ENCODE results near the gene CENPT. TPM values are rescaled to one million over a fixed set of nuclear protein-coding genes. Genes with fewer than 3 reads are reported as not detected.

The CENPT gene
- total and polyA plus RNA-seq, 2 donors (not counting 1 experiment from before 2014, with no cell fraction given), result 75.0 to 169 TPM

- no peaks in the 10 kb centered on the region for H3K27me3 ChIP-seq (replicated peaks in 1 of 4; ENCODE audit: control extremely low read depth in 1 of 4, control insufficient read depth in 3 of 4, insufficient read depth in 4 of 4, low read length in 3 of 4)
- no peak for TF ChIP-seq EZH2 (IDR thresholded peaks at IDR 0.05; ENCODE audit: borderline replicate concordance, insufficient read depth, low read depth, low read length, poor library complexity, severe bottlenecking)
- H3K27ac ChIP-seq (ENCODE audit: low read length in 2 of 2), result peak within 1 kb of the TSS; percentile 77 to 95
- peak within 1 kb of the TSS; percentile 72 for H2AFZ ChIP-seq (ENCODE audit: insufficient read depth, low read depth, low read length, poor library complexity, severe bottlenecking)
- H3K4me2 ChIP-seq (replicated peaks; ENCODE audit: low read depth, low read length, poor library complexity, severe bottlenecking), result peak within 1 kb of the TSS; percentile 92
- H3K9me3 Mint-ChIP-seq (ENCODE audit: insufficient read depth), result no peaks in the 10 kb centered on the region
- H4K20me1 ChIP-seq (ENCODE audit: control insufficient read depth, insufficient read depth, low read length, poor library complexity, severe bottlenecking), result peaks cover 21% of the 10 kb centered on the region
- ChIA-PET POLR2A (interaction anchor here (0.5 to 2.2 kb wide), 4 partner anchors 33 to 307 kb away, joined by 3 to 19 read pairs (median 4); partner anchors contain the start of gene PSMB10), CTCF (interaction anchor here (0.6 to 3.0 kb wide), 10 partner anchors 9 to 956 kb away, joined by 3 to 23 read pairs (median 4); partner anchors contain the start of gene NRN1L)
- H3K27ac Mint-ChIP-seq, result peak within 1 kb of the TSS; percentile 85
- WGBS (ENCODE audit: insufficient coverage), result under 1% methylated on average over 89 of the region's 90 CpGs
- H3K9me3 ChIP-seq (ENCODE audit: control extremely low read depth in 1 of 3, control insufficient read depth in 2 of 3, insufficient read depth in 1 of 3, low read length in 2 of 3), result no peaks in the 10 kb centered on the region
- peak within 1 kb of the TSS; percentile 61 to 92 (median 76) for H3K4me3 ChIP-seq (ENCODE audit: control extremely low read depth in 1 of 5, extremely low read depth in 1 of 5, insufficient read depth in 1 of 5, low read depth in 2 of 5, low read length in 4 of 5)
- H3K36me3 ChIP-seq (replicated peaks in 1 of 2; ENCODE audit: control extremely low read depth in 1 of 2, control insufficient read depth in 1 of 2, extremely low read depth in 1 of 2, insufficient read depth in 2 of 2, low read length in 1 of 2), result no peaks in the 10 kb centered on the region
- H3K79me2 ChIP-seq (ENCODE audit: control insufficient read depth, insufficient read depth, low read length), result peaks cover 59% of the 10 kb centered on the region
- H3K4me1 ChIP-seq (ENCODE audit: control insufficient read depth in 2 of 2, insufficient read depth in 2 of 2, low read length in 2 of 2), result peaks cover 16 to 18% of the 10 kb centered on the region in 2 donors
- intact Hi-C loops (cut with micrococcal nuclease), result loop anchor here (1.0 to 5.0 kb wide), 7 partner anchors 21 to 191 kb away; partner anchors contain the start of genes CENPT, DDX28, DUS2 and NUTF2
- H3K4me1 Mint-ChIP-seq, result peaks cover 31% of the 10 kb centered on the region
- peak; percentile 95 for DNase-seq
- peak within 1 kb of the TSS; percentile 91 for H3K9ac ChIP-seq (ENCODE audit: low read length)
- H3K27me3 Mint-ChIP-seq, result no peaks in the 10 kb centered on the region
- peak; percentile 99 for ATAC-seq (ENCODE audit: low read depth)
- H3K4me3 Mint-ChIP-seq, result peak within 1 kb of the TSS; percentile 90
Observed at GRCh38 chr16:67892899-67893742, 45.6 kb upstream of the CENPT start, which contains the start of gene PSKH1. PSKH1 (plus strand) TSS chr16:67893254; CDS start chr16:67908750, 15,496 bp downstream.

GRCh38 chr16:67892375-67892774, 44.9 kb upstream of the CENPT start:
- Histone ChIP-seq H3K9me3 (ENCODE audit: control extremely low read depth in 1 of 3, control insufficient read depth in 2 of 3, insufficient read depth in 1 of 3, low read length in 2 of 3) (no peaks in the 10 kb centered on the region), H3K36me3 (replicated peaks in 1 of 2; ENCODE audit: control extremely low read depth in 1 of 2, control insufficient read depth in 1 of 2, extremely low read depth in 1 of 2, insufficient read depth in 2 of 2, low read length in 1 of 2) (no peaks in the 10 kb centered on the region), H2AFZ (ENCODE audit: insufficient read depth, low read depth, low read length, poor library complexity, severe bottlenecking) (peak overlapping the region; percentile 72), H3K4me3 (ENCODE audit: control extremely low read depth in 1 of 5, extremely low read depth in 1 of 5, insufficient read depth in 1 of 5, low read depth in 2 of 5, low read length in 4 of 5) (peak overlapping the region; percentile 49 to 76 (median 67)), H3K9ac (ENCODE audit: low read length) (peak overlapping the region; percentile 59), H3K4me1 (ENCODE audit: control insufficient read depth in 2 of 2, insufficient read depth in 2 of 2, low read length in 2 of 2) (peaks cover 16 to 18% of the 10 kb centered on the region in 2 donors), H4K20me1 (ENCODE audit: control insufficient read depth, insufficient read depth, low read length, poor library complexity, severe bottlenecking) (peaks cover 17% of the 10 kb centered on the region), H3K27me3 (replicated peaks in 1 of 4; ENCODE audit: control extremely low read depth in 1 of 4, control insufficient read depth in 3 of 4, insufficient read depth in 4 of 4, low read length in 3 of 4) (no peaks in the 10 kb centered on the region), H3K27ac (ENCODE audit: low read length in 2 of 2) (peak overlapping the region; percentile 24 to 95), H3K79me2 (ENCODE audit: control insufficient read depth, insufficient read depth, low read length) (peaks cover 51% of the 10 kb centered on the region), H3K4me2 (replicated peaks; ENCODE audit: low read depth, low read length, poor library complexity, severe bottlenecking) (peak overlapping the region; percentile 92)
- Mint-ChIP-seq H3K4me1 (peaks cover 31% of the 10 kb centered on the region), H3K9me3 (ENCODE audit: insufficient read depth) (no peaks in the 10 kb centered on the region), H3K4me3 (peak overlapping the region; percentile 90), H3K27ac (peak overlapping the region; percentile 85), H3K27me3 (no peaks in the 10 kb centered on the region)
- no peak for ATAC-seq (ENCODE audit: low read depth)
- POLR2A ChIA-PET, result interaction anchor here (0.5 to 2.2 kb wide), 6 partner anchors 32 to 306 kb away, joined by 3 to 19 read pairs (median 4); partner anchors contain the start of genes PSMB10 and RANBP10
- intact Hi-C loops (cut with micrococcal nuclease), result loop anchor here (2.0 to 5.0 kb wide), 2 partner anchors 46 to 100 kb away; partner anchors contain the start of genes CENPT and NUTF2
- TF ChIP-seq CTCF (IDR thresholded peaks at IDR 0.05) (no peak), EZH2 (IDR thresholded peaks at IDR 0.05; ENCODE audit: borderline replicate concordance, insufficient read depth, low read depth, low read length, poor library complexity, severe bottlenecking) (no peak)
- CTCF ChIA-PET, result interaction anchor here (0.6 to 3.0 kb wide), 6 partner anchors 9 to 459 kb away, joined by 3 to 23 read pairs (median 3); partner anchors contain the start of gene NRN1L
- WGBS (ENCODE audit: insufficient coverage), result no CpG with 5 or more reads among the region's 5 CpGs
- DNase-seq, result no peak
